ENCODE data around the gene AGPAT4. TPM values are rescaled to one million over a fixed set of nuclear protein-coding genes. Genes with fewer than 3 reads are reported as not detected.

AGPAT4 gene
- total RNA-seq, 1 experiment from 2014 or later, result 10.1 TPM

DNA sequence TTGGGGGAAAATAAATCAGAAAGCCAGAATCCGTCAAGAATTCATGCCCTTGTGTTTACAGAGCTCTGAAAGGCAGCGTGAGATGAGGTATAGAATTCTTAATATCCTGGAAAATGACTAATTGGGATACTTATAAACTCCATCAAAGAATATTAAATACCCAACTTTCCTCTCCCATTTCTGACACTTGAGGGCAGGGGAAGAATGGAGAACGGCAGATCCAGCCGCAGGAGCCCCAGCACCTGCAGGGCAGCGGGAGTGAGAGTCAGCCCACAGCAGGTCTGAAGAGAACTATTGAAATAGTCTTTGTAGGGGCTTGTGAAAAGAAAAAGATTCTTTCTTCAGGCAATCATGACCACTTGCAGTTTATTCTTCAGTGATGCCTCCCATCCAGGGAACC, 107.2 kb downstream of the AGPAT4 start:
- H3K4me1 ChIP-seq (ENCODE audit: insufficient read depth, low read length, poor library complexity, severe bottlenecking), result no peaks in the 10 kb centered on the region
- CTCF ChIA-PET, result no interaction called here
- POLR2A ChIA-PET (ENCODE audit: low non-redundant PET), result no interaction called here
- H3K27me3 ChIP-seq (replicated peaks; ENCODE audit: insufficient read depth, low read depth, low read length, poor library complexity), result no peaks in the 10 kb centered on the region
- H3K27ac ChIP-seq (ENCODE audit: low read depth, low read length, poor library complexity, severe bottlenecking), result no peak overlapping the region
- intact Hi-C loops (cut with micrococcal nuclease; ENCODE audit: unreplicated experiment), result no loop called here
- no peak overlapping the region for H3K4me3 ChIP-seq (ENCODE audit: low read depth, low read length, poor library complexity, severe bottlenecking)
- H3K36me3 ChIP-seq (ENCODE audit: insufficient read depth, low read length, poor library complexity, severe bottlenecking), result no peaks in the 10 kb centered on the region
- no TSS peak for BruUV-seq (replicated peaks)
- DNase-seq (ENCODE audit: low spot score), result no peak
- H3K9me3 ChIP-seq (ENCODE audit: low read depth, low read length, poor library complexity, severe bottlenecking), result no peaks in the 10 kb centered on the region
- TF ChIP-seq, protein P1, sequence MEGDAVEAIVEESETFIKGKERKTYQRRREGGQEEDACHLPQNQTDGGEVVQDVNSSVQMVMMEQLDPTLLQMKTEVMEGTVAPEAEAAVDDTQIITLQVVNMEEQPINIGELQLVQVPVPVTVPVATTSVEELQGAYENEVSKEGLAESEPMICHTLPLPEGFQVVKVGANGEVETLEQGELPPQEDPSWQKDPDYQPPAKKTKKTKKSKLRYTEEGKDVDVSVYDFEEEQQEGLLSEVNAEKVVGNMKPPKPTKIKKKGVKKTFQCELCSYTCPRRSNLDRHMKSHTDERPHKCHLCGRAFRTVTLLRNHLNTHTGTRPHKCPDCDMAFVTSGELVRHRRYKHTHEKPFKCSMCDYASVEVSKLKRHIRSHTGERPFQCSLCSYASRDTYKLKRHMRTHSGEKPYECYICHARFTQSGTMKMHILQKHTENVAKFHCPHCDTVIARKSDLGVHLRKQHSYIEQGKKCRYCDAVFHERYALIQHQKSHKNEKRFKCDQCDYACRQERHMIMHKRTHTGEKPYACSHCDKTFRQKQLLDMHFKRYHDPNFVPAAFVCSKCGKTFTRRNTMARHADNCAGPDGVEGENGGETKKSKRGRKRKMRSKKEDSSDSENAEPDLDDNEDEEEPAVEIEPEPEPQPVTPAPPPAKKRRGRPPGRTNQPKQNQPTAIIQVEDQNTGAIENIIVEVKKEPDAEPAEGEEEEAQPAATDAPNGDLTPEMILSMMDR (conservative IDR thresholded peaks at IDR 0.05; ENCODE audit: low read depth, low read length), result no peak
- no peak for TF ChIP-seq EZH2 (IDR thresholded peaks at IDR 0.05; ENCODE audit: borderline replicate concordance, low read depth, low read length, poor library complexity, severe bottlenecking)

DNA sequence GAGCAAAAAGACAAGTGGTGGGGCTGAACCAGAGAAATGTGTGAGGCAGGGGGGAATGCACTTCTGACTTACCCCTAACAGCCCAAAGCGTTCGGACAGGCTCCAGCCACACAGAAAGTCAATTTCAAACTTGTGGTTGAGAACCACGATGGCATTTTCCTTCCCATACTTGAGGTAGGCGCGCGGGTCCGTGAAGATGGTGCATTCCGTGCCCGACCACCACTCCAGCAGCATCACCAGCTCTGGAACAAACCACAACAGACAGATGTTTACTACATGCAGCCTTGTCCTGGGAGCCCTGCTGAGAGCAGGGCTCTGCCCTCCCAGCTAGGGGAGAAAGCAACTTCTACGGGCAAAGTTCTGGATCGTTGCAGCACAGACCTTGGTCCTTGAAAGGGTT, 107.7 kb downstream of the AGPAT4 start:
- TF ChIP-seq, protein P1 (conservative IDR thresholded peaks at IDR 0.05; ENCODE audit: low read depth, low read length), result no peak
- TF ChIP-seq EZH2 (IDR thresholded peaks at IDR 0.05; ENCODE audit: borderline replicate concordance, low read depth, low read length, poor library complexity, severe bottlenecking), result no peak
- DNase-seq (ENCODE audit: low spot score), result no peak
- Histone ChIP-seq H3K36me3 (ENCODE audit: insufficient read depth, low read length, poor library complexity, severe bottlenecking) (no peaks in the 10 kb centered on the region), H3K9me3 (ENCODE audit: low read depth, low read length, poor library complexity, severe bottlenecking) (no peaks in the 10 kb centered on the region), H3K4me3 (ENCODE audit: low read depth, low read length, poor library complexity, severe bottlenecking) (no peak overlapping the region), H3K4me1 (ENCODE audit: insufficient read depth, low read length, poor library complexity, severe bottlenecking) (no peaks in the 10 kb centered on the region), H3K27me3 (replicated peaks; ENCODE audit: insufficient read depth, low read depth, low read length, poor library complexity) (no peaks in the 10 kb centered on the region), H3K27ac (ENCODE audit: low read depth, low read length, poor library complexity, severe bottlenecking) (no peak overlapping the region)
- BruUV-seq (replicated peaks), result no TSS peak
- ChIA-PET CTCF (no interaction called here), POLR2A (ENCODE audit: low non-redundant PET) (interaction anchor here (0.6 kb wide), 1 partner anchor 1215 kb away, joined by 5 read pairs; no protein-coding TSS in a partner anchor)
- intact Hi-C loops (cut with micrococcal nuclease; ENCODE audit: unreplicated experiment), result no loop called here

DNA sequence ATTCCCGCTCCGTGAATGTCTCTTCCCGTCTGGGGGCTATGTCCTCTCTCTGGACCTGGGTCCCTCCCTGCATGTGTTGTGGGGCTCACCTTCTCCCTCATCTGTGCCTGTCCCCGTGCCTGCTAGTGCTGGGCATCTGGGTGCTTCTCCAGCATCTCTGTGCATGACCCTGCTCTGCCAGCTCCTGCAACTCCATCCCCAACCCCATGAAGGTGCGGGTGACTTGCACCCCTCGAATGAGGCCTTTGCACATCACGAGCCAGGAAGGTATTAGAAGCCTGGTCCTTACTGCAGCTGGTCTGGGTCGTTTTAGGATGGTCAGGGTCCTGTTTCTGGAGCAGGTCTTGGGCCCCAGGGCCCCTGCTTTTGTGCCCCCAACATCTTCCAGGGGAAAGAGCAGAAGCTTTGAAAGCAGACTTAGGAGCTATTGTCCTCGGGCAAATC, 109.7 kb downstream of the AGPAT4 start:
- no peaks in the 10 kb centered on the region for H3K4me1 ChIP-seq (ENCODE audit: insufficient read depth, low read length, poor library complexity, severe bottlenecking)
- H3K27me3 ChIP-seq (replicated peaks; ENCODE audit: insufficient read depth, low read depth, low read length, poor library complexity), result no peaks in the 10 kb centered on the region
- BruUV-seq (replicated peaks), result no TSS peak
- TF ChIP-seq EZH2 (IDR thresholded peaks at IDR 0.05; ENCODE audit: borderline replicate concordance, low read depth, low read length, poor library complexity, severe bottlenecking), result no peak
- TF ChIP-seq, protein P1 (conservative IDR thresholded peaks at IDR 0.05; ENCODE audit: low read depth, low read length), result no peak
- H3K4me3 ChIP-seq (ENCODE audit: low read depth, low read length, poor library complexity, severe bottlenecking), result no peak overlapping the region
- no peak for DNase-seq (ENCODE audit: low spot score)
- ChIA-PET CTCF (no interaction called here), POLR2A (ENCODE audit: low non-redundant PET) (no interaction called here)
- no peaks in the 10 kb centered on the region for H3K36me3 ChIP-seq (ENCODE audit: insufficient read depth, low read length, poor library complexity, severe bottlenecking)
- no peak overlapping the region for H3K27ac ChIP-seq (ENCODE audit: low read depth, low read length, poor library complexity, severe bottlenecking)
- intact Hi-C loops (cut with micrococcal nuclease; ENCODE audit: unreplicated experiment), result no loop called here
- no peaks in the 10 kb centered on the region for H3K9me3 ChIP-seq (ENCODE audit: low read depth, low read length, poor library complexity, severe bottlenecking)

All from A673 (cell line).